ENCODE results near the gene LRRFIP1.

DNA sequence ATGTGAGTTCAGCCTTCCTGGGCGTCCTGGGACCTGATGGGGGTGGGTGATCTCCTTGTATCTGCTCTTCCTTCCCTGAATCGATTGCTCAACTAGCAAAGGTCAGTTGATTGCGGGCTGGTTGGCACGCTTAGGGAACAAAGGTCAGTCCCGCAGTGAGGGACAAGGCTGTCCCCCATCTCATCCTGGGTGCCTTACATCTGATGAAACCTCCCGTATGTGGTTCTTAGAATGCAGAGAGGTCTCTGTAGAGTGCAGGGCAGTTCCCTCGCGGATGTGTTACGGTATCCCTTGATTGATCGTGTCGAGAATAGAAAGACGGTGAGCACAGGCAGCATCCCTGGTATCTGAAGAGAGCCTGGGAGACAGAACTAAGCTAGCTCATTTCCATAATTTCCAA, 114.8 kb downstream of the LRRFIP1 start:
- TF ChIP-seq, protein P1, sequence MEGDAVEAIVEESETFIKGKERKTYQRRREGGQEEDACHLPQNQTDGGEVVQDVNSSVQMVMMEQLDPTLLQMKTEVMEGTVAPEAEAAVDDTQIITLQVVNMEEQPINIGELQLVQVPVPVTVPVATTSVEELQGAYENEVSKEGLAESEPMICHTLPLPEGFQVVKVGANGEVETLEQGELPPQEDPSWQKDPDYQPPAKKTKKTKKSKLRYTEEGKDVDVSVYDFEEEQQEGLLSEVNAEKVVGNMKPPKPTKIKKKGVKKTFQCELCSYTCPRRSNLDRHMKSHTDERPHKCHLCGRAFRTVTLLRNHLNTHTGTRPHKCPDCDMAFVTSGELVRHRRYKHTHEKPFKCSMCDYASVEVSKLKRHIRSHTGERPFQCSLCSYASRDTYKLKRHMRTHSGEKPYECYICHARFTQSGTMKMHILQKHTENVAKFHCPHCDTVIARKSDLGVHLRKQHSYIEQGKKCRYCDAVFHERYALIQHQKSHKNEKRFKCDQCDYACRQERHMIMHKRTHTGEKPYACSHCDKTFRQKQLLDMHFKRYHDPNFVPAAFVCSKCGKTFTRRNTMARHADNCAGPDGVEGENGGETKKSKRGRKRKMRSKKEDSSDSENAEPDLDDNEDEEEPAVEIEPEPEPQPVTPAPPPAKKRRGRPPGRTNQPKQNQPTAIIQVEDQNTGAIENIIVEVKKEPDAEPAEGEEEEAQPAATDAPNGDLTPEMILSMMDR (IDR thresholded peaks at IDR 0.05): no peak
- no peak for TF ChIP-seq EZH2phosphoT487 (IDR thresholded peaks at IDR 0.05)

All from neural progenitor cell (in vitro differentiated cells).